Activated CD4-positive, alpha-beta T cell treated with anti-CD3 and anti-CD28 coated beads, Interleukin-2, amount 50 U/mL, for 48 hours (primary cell): Measurements from ENCODE around the gene PYGO2.
A peak's percentile ranks its signal among the peaks of the same experiment; 100 is the strongest.
"Not testable (repeated sequence)": the region's sequence is repeated elsewhere in the genome, so short reads cannot be mapped to it uniquely, and the experiment has no call there.

Experiments
- DNase-seq, 2 experiments: peaks; one replicate each; pipeline ENCODE4 v3.0.0-alpha.2; 2020

PYGO2 gene

DNA sequence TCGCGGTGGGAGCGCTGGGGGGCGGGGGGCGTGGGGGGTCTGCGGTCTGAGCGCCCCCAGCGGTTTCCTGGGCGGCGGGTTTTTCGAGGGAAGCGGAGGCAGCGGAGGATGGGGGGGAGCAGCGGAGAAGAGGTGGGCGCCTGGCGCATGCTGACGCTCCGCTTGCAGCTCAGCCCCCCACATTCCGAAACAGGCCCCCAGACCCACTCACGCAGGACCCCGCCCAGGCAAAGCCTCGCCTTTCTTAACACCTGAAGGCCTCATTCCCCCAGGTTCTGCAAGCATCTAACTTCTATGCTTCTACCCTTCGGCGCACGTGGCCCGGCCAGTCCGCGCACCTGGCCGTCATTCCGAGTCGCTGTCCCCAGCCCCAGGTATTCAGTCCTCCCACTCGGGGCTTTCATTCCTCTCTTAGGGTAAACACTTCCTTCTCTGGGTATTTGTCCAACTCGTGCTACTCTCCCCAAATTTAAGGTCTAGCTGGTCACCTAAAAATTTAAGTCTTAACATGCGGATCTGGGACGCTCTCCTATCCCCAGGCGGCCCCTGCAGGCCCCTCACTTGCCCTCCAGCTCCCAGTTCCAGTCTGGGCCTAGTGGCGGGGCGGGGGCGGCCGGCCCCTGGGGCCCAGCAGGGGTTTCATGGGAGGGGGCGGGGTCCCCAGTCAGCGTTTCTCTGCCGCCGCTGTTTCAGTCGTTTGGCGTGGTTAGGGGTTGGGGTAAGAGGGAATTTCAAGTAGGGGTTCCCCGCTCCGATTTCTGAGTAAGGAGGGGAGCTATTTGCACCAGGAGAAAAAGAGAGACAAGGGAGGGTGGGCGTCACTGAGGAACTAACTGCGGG lies 38.2 kb upstream of the PYGO2 start:
- DNase-seq, result peak; percentile 80 to 85

- peak; percentile 86 to 88 for DNase-seq
These were observed 37.4 kb upstream of the PYGO2 start for GRCh38 chr1:154998818-154999570.

DNA sequence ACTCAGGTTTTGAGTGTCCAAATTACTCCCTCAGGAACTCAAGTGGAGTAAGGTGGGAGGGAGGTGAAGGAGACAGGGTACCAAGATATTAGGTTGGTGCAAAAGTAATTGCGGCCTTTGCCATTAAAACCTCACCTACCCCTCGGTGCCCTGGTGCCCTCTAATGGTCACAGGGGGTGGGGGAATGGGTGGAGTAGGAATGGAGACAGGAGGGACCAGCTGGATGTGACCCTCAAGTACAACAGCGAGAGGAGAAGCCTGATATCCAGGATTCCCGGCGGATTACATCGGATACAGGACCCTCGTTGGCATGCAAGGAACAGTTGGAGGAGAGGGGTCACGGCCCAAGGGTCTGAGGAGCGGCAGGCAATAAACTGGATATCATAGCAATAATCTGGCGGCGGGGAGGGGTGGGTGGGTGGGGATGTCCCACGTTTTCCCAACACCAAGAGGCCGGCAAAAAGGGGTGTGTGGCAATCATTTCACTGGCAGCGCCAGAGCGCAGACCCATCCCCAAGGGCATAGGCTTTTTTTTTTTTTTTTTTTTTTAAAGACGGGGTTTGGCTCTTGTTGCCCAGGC lies 36.7 kb upstream of the PYGO2 start:
- no peak for DNase-seq

DNA sequence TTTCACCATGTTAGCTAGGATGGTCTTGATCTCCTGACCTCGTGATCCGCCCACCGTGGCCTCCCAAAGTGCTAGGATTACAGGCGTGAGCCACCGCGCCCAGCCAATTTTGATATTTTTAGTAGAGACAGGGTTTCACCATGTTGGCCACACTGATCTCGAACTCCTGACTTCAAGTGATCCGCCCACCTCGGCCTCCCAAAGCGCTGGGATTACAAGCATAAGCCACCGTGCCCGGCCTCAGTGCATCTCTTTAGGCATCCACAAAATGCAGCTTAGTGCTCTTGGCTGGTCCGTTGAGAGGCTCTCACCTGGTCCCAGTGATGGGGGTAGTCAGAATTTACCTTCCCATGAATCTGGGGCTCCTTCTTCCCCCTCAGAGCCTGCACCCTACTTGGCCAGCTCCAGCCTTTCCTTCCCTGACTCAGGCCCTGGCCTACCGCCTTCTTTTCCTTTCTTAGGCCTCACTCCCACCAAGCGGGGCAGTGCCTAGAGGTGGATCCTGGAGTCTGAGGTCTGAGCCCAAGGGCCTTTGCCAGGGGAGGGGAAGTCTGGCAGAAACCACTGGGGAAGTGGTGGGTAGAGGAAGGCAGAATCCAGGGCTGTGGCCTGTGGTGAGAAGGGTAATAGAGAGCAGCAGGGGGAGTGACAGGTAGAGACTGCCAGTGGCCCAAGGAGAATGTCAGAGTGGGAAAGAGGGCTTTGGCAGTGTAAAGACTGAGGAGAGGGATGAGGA lies 35.6 kb upstream of the PYGO2 start:
- no peak for DNase-seq

DNA sequence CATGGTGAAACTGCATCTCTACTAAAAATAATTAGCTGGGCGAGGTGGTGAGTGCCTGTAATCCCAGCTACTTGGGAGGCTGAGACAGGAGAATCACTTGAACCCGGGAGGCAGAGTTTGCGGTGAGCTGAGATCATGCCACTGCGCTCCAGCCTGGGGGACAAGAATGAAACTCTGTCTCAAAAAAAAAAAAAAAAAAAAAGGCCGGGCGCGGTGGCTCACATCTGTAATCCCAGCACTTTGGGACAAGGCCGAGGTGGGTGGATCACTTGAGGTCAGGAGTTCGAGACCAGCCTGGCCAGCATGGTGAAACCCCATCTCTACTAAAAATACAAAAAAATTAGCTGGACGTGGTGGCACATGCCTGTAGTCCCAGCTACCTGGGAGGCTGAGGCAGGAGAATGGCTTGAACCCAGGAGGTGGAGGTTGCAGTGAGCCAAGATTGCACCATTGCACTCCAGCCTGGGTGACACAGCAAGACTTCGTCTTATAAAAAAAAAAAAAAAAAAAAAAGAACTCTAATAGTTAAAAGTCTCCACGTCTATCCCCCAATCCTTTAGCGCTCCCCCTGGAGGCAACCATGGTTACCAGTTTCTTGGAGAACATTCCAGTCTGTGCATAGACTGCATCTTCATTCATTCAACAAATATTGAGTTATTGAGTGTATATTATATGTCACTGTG lies 33.9 kb upstream of the PYGO2 start:
- DNase-seq, result peak in 1 of 2 experiments; percentile 34

GRCh38 chr1:154994591-154994990 lies 33.0 kb upstream of the PYGO2 start:
- DNase-seq, result no peak

- no peak for DNase-seq
These were observed 32.6 kb upstream of the PYGO2 start for GRCh38 chr1:154994269-154994587.

GRCh38 chr1:154993572-154994268 lies 32.1 kb upstream of the PYGO2 start, which contains the start of gene LENEP:
Gene LENEP, plus strand, starts transcription at chr1:154993586. Its CDS starts 22 bp downstream, at chr1:154993608.
- DNase-seq, result no peak

DNA sequence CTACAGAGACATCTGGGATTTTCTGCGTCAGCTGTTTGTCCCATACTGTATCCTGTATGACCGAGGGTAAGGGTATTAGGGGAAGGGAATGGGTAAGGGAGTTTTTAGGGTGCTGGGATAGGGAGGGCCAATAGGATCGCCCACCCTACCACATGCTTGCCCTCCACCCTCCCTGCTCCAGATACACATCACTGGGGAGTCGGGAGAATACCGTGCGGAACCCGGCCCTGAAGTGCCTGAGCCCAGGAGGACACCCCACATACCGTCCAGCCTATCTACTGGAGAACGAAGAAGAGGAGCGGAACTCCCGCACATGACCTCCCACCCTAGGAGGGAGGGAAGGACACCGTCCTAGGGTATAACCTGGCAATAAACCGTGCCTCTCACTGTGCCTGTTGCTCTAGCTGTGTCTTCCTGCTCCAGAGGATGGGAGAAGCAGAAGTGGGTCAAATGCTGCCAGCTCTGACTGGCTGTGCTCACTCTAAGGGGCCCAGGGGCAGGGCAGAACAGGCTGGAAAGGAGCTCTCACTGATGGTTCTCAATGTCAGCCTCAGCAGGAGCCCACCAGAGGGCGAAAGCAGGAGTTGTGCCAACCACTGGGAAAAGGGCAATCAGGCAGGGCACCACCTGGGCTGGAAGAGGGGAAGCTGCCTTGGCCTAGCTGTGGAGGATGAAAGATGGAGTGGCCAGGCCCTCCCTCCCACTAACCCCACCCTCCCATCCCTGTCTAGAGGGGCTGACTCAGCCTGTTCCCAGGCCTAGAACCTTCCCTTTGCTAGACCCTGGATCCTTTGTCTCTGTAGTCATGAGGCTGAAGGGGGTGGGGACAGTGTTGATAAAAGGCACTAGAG lies 31.4 kb upstream of the PYGO2 start:
- DNase-seq, result peak in 1 of 2 experiments; percentile 15

GRCh38 chr1:154990276-154990675 lies 28.7 kb upstream of the PYGO2 start:
- no peak for DNase-seq

GRCh38 chr1:154989195-154989860 lies 27.7 kb upstream of the PYGO2 start:
- no peak for DNase-seq

GRCh38 chr1:154988058-154988954 lies 26.7 kb upstream of the PYGO2 start:
- no peak for DNase-seq

DNA sequence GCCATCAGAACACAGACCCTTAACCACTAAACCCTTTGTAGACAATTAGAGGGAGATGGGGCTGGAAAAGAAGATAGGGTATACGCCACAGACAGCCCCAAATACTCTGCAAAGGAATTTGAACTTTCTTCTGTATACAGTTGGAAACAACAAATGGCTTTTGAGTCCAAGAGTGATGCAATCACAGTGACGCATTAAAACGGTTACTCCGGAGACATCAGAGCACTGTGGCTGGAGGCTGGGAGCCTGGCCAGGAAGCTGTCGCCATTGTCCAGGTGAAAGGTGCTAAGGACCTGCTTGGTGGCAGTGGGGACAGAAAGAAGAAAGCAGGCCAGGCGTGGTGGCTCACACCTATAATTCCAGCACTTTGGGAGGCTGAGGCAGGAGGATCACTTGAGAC lies 25.7 kb upstream of the PYGO2 start:
- DNase-seq, result no peak

DNA sequence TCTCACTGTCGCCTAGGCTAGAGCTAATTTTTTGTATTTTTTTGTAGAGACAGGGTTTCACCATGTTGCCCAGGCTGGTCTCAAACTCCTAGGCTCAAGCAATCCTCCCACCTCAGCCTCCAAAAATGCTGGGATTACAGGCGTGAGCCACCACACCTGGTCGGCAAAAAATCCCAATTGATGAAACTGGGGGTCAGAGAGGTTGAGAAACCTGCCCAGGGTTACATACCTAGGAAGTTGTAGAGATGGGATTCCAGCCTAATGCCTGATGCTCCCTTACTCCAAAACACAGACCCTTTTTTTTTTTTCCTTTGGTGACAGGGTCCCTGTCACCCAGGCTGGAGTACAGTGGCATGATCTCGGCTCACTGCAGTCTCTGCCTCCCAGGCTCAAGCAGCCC lies 25.2 kb upstream of the PYGO2 start:
- not testable (repeated sequence) for DNase-seq

DNA sequence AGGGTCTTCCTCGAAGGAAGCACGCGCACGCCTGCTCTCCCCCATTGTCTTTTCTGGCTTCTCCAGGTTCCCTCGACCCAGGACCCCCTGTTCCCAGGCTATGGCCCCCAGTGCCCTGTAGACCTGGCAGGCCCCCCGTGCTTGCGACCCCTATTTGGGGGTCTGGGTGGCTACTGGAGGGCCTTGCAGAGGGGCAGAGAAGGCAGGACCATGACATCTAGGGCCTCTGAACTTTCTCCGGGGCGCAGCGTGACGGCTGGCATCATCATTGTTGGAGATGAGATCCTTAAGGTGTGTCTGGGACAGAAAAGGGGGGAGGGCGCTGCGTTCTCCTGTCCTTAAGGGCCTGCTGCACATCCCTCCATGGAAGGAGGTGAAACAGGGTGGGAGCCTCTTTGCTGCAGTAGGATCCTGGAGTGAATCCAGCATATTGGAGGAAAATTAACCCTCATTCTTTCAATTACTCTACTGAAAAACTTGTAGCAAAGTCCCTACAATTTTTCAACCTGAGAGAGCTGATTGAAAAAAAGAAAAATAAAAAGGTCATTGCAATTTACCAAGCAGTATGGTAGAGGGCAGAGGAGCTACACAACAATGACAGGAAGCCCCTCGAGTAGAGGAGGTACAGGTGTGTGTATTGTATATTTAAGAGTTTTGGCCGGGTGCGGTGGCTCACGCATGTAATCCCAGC lies 22.3 kb upstream of the PYGO2 start:
- DNase-seq, result peak in 1 of 2 experiments; percentile 25

GRCh38 chr1:154982897-154983648 lies 21.5 kb upstream of the PYGO2 start, which contains the start of gene FLAD1:
Gene FLAD1, plus strand, starts transcription at chr1:154983344. Its CDS starts 351 bp downstream, at chr1:154983695.
- peak; percentile 96 to 97 for DNase-seq

DNA sequence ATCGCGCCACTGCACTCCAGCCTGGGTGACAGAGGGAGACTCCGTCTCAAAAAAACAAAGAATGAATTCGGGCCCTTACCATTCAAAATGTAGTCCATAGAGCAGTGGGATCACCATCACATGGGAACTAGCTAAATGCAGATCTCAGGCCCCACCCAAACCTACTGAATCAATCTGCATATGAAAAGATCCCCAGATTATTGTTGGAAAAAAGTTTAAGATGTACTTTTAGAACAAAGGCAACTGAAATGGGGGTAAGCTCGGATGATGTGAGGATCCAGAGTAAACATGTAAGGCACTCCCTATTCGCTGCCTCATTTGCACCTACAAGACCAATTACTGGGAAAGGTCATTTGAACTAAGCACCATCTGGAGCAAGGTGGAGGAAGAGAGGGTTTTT lies 20.8 kb upstream of the PYGO2 start:
- no peak for DNase-seq

DNA sequence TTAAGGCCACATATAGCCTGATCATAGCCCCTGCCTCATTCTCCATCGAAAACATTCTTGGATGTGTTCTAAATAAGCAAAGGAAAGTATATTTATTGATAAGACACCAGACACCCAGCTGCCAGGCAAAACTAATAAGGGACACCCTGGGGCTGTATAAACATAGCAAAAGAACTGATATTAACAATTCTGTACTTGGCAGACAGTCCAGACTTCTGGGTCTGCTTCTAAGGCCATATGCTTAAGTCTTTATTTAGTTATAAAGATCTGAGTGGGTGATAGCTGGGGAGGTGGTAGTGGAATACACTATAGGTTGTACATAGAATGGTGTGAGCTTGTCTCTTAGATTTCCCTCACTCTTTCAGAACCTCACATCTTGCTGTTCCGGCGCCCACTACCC lies 16.8 kb upstream of the PYGO2 start:
- no peak for DNase-seq
